ES-I3 (cell line): ENCODE measurements around the gene INTS11.

ENCODE experiments used
- H3K36me3 ChIP-seq: 2 replicates; pipeline ENCODE4 v1.6.1; 2013; ENCODE audit warnings: mild to moderate bottlenecking, low read length, control low read depth, moderate library complexity; ENCODE audit not compliant: insufficient read depth
- H3K4me1 ChIP-seq: 2 replicates; pipeline ENCODE4 v1.6.1; 2013; ENCODE audit warnings: mild to moderate bottlenecking, control low read depth, low read length; ENCODE audit not compliant: insufficient read depth
- H3K9ac ChIP-seq: 2 replicates; pipeline ENCODE4 v1.6.1; 2013; ENCODE audit warnings: low read depth, mild to moderate bottlenecking, low read length, moderate library complexity
- H3K9me3 ChIP-seq: 2 replicates; pipeline ENCODE4 v1.6.1; 2013; ENCODE audit warnings: mild to moderate bottlenecking, low read length, moderate library complexity; ENCODE audit not compliant: control insufficient read depth, insufficient read depth

INTS11 gene

DNA sequence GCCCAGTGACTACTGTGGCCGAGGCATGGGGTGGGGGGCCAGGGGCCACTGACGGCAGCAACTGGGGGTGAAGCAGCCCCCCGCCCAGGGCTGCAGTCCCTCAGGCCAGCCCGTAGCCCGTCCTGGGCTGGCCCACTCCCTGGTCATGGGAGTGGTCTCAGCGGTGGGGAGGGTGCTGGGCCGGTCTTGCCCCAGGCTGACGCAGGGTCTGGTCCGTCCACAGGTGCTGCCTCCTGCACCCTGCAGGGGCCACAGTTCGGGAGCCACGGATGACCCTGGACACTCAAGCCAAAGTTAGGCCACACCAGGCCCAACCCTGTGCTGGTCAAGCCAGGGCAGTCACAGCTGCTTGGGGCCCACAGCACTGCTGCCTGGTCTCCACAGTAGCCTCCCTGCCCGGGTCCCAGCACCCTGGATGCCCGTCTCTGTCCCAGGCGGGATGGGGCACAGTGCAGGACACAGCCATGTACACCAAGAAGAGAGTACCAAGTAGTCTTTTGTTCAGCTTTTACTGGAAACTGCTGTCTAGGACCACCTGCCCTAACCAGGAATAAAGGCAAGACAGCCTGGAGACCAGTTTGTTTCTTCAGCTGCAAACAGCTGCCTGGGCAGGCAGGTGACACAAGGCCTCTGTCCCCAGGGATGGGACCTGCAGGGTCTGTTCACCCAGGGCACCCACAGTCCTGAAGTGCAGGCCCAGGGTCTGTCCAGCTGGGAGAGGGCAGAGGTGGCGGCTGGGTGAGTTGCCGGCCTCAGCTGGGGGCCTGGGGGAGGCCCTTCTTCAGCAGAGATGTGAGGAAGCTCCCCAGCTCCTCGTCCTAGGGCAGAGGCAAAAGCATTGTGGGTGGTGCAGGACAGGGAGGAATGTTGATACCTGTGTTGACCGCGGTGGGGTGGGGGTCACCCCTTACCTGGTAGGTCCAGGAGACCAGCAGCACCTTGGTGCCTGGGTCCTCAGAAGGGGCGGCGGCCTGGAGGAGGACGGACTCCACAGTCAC lies 13.1 kb downstream of the INTS11 start:
- peaks cover 11% of the 10 kb centered on the region for H3K4me1 ChIP-seq
- no peaks in the 10 kb centered on the region; the same call in 1 of the 2 replicates for H3K9me3 ChIP-seq
- peaks cover 10% of the 10 kb centered on the region; the same call in 1 of the 2 replicates for H3K36me3 ChIP-seq
- no peak overlapping the region for H3K9ac ChIP-seq

DNA sequence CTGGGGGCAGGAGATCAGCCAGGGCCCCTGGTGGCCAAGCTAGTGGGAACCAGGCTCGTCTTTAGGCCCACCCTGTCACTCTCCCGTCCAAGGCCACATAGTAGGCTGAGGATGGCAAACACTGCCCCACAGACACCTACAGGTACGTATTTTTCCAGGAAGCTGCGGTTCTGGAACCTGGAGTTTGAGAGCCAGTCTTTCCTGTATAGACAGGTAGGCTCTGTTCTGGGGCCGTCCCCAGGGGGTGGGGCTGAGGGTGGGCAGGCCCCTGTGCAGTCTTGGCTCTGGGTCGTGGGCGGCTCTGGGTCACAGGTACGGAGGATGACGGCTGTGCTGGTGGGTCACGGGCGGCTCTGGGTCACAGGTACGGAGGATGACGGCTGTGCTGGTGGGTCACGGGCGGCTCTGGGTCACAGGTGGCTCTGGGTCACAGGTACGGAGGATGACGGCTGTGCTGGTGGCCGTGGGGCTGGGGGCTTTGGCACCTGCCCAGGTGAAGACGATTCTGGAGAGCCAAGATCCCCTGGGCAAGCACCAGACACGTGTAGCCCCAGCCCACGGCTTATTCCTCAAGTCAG lies 13.9 kb downstream of the INTS11 start:
- Histone ChIP-seq H3K9ac (no peak overlapping the region), H3K36me3 (peaks cover 10% of the 10 kb centered on the region; the same call in 1 of the 2 replicates)

GRCh38 chr1:1310109-1310385 lies 14.4 kb downstream of the INTS11 start:
- Histone ChIP-seq H3K9ac (peak overlapping the region; percentile 86; the same call in 1 of the 2 replicates), H3K9me3 (no peaks in the 10 kb centered on the region; the same call in 1 of the 2 replicates), H3K36me3 (peaks cover 10% of the 10 kb centered on the region; the same call in 1 of the 2 replicates), H3K4me1 (peaks cover 16% of the 10 kb centered on the region; the same call in 1 of the 2 replicates)

More for the DNA sequence above, 13.9 kb downstream of the INTS11 start:
- Histone ChIP-seq H3K4me1 (peaks cover 16% of the 10 kb centered on the region; the same call in 1 of the 2 replicates), H3K9me3 (no peaks in the 10 kb centered on the region; the same call in 1 of the 2 replicates)

- Histone ChIP-seq H3K9me3 (no peaks in the 10 kb centered on the region; the same call in 1 of the 2 replicates), H3K9ac (peak overlapping the region; percentile 86), H3K36me3 (peaks cover 10% of the 10 kb centered on the region; the same call in 1 of the 2 replicates), H3K4me1 (peaks cover 17% of the 10 kb centered on the region; the same call in 1 of the 2 replicates)
Observed at GRCh38 chr1:1309251-1310108, 15.0 kb downstream of the INTS11 start.

DNA sequence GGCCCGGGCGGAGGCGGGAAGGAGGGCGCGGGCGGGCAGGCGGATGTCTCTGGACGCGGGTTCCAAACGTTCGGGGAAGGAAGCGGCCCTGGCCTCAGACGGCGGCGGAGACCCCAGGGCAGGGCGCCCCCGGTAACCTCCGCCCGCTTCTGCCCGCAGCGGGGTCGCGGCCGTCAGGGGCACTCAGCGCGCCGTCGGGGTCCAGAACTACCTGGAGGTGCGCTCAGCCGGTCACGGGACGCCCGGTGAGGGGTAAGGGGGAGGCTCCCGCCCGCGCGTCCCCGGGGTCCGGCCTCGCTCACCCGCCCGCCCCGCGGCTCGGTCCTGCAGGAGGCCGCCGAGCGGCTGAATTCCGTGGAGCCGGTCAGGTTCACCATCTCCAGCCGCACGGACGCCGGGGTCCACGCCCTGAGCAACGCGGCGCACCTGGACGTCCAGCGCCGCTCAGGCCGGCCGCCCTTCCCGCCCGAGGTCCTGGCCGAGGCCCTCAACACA lies 15.7 kb downstream of the INTS11 start:
- peaks cover 24% of the 10 kb centered on the region; the same call in 1 of the 2 replicates for H3K4me1 ChIP-seq
- peaks cover 10% of the 10 kb centered on the region; the same call in 1 of the 2 replicates for H3K36me3 ChIP-seq
- no peaks in the 10 kb centered on the region; the same call in 1 of the 2 replicates for H3K9me3 ChIP-seq
- peak overlapping the region; percentile 86 for H3K9ac ChIP-seq

GRCh38 chr1:1307923-1308755 lies 16.3 kb downstream of the INTS11 start, which contains the start of the genes ACAP3 and PUSL1:
Gene ACAP3, minus strand, starts transcription at chr1:1307930. Its CDS starts 115 bp downstream, at chr1:1307815.
Gene PUSL1, plus strand, starts transcription at chr1:1308597. Its CDS starts 47 bp downstream, at chr1:1308644.
- Histone ChIP-seq H3K36me3 (peaks cover 10% of the 10 kb centered on the region; the same call in 1 of the 2 replicates), H3K4me1 (peaks cover 26% of the 10 kb centered on the region; the same call in 1 of the 2 replicates), H3K9ac (peak within 1 kb of the TSS; percentile 89), H3K9me3 (no peaks in the 10 kb centered on the region; the same call in 1 of the 2 replicates)

GRCh38 chr1:1307261-1307922 lies 17.1 kb downstream of the INTS11 start:
- Histone ChIP-seq H3K36me3 (peaks cover 10% of the 10 kb centered on the region; the same call in 1 of the 2 replicates), H3K9ac (peak overlapping the region; percentile 81), H3K9me3 (no peaks in the 10 kb centered on the region; the same call in 1 of the 2 replicates), H3K4me1 (peaks cover 29% of the 10 kb centered on the region; the same call in 1 of the 2 replicates)

DNA sequence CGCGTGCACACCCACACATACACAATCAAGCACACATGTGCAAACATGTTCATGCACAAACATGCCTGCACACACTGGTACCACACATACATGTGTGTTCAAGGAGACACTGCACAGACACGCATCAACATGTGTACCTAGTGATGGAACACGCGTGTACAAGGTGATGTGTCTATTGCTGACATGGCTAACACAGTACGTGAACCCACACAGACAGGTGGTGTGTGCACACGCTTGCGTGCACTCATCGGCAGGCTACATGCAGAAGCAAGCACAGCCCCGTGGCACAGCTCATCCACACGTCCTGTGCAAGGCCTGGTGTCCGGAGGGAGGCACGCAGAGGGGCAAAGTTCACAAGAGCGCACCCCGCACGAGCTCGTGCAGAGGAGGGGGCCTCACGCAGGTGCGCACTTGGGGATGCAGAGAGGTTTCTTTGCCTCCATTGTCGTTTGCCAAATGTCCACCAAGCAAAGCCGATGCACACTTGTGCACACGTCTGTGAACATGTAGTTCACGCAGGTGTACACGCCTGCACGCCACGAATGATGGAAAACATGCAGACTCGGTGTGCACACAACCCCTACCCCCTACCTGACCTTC lies 17.7 kb downstream of the INTS11 start:
- H3K4me1 ChIP-seq, result peaks cover 29% of the 10 kb centered on the region; the same call in 1 of the 2 replicates
- no peaks in the 10 kb centered on the region; the same call in 1 of the 2 replicates for H3K9me3 ChIP-seq
- H3K36me3 ChIP-seq, result peaks cover 9% of the 10 kb centered on the region; the same call in 1 of the 2 replicates
- H3K9ac ChIP-seq, result peak overlapping the region; percentile 81

GRCh38 chr1:1306070-1306660 lies 18.3 kb downstream of the INTS11 start:
- H3K9ac ChIP-seq, result no peak overlapping the region; the same call in 1 of the 2 replicates
- peaks cover 3% of the 10 kb centered on the region; the same call in 1 of the 2 replicates for H3K36me3 ChIP-seq
- no peaks in the 10 kb centered on the region; the same call in 1 of the 2 replicates for H3K9me3 ChIP-seq
- peaks cover 29% of the 10 kb centered on the region; the same call in 1 of the 2 replicates for H3K4me1 ChIP-seq

- no peaks in the 10 kb centered on the region; the same call in 1 of the 2 replicates for H3K9me3 ChIP-seq
- H3K36me3 ChIP-seq, result no peaks in the 10 kb centered on the region
- H3K4me1 ChIP-seq, result peaks cover 29% of the 10 kb centered on the region; the same call in 1 of the 2 replicates
- H3K9ac ChIP-seq, result peak overlapping the region; percentile 36; the same call in 1 of the 2 replicates
Observed at GRCh38 chr1:1305300-1306069, 19.0 kb downstream of the INTS11 start.
